ENCODE data around the gene ADAM22.

Gene ADAM22

GRCh38 chr7:88057655-88058054, 123.6 kb downstream of the ADAM22 start:
- Histone ChIP-seq H3K79me2 (ENCODE audit: insufficient read depth, low read length) (no peaks in the 10 kb centered on the region), H3K9me3 (ENCODE audit: insufficient read depth, low read length) (no peaks in the 10 kb centered on the region), H3K4me3 (ENCODE audit: insufficient read depth, low read length, poor library complexity, severe bottlenecking) (no peak overlapping the region), H2AFZ (ENCODE audit: low read depth, low read length, severe bottlenecking) (no peak overlapping the region), H3K9ac (ENCODE audit: low read length) (no peak overlapping the region), H3K27me3 (ENCODE audit: low read length) (no peaks in the 10 kb centered on the region), H3K36me3 (ENCODE audit: low read length) (no peaks in the 10 kb centered on the region), H3K4me2 (ENCODE audit: low read depth, low read length, poor library complexity, severe bottlenecking) (no peak overlapping the region), H4K20me1 (ENCODE audit: low read depth, low read length) (no peaks in the 10 kb centered on the region), H3K9me2 (replicated peaks; ENCODE audit: insufficient read depth, low read length) (no peaks in the 10 kb centered on the region), H3F3A (ENCODE audit: insufficient read depth) (no peaks in the 10 kb centered on the region), H3K27ac (ENCODE audit: low read depth, low read length) (no peak overlapping the region)
- TF ChIP-seq EZH2phosphoT487 (conservative IDR thresholded peaks at IDR 0.05; ENCODE audit: low read length) (no peak), CTCF (IDR thresholded peaks at IDR 0.05; ENCODE audit: insufficient read depth, low read length, poor library complexity, severe bottlenecking) (no peak)

- H3K4me3 ChIP-seq (ENCODE audit: insufficient read depth, low read length, poor library complexity, severe bottlenecking) = no peak overlapping the region
- no peaks in the 10 kb centered on the region for H3K27me3 ChIP-seq (ENCODE audit: low read length)
- no peaks in the 10 kb centered on the region for H3K9me3 ChIP-seq (ENCODE audit: insufficient read depth, low read length)
- no peaks in the 10 kb centered on the region for H3F3A ChIP-seq (ENCODE audit: insufficient read depth)
- H3K9ac ChIP-seq (ENCODE audit: low read length) = no peak overlapping the region
- no peaks in the 10 kb centered on the region for H4K20me1 ChIP-seq (ENCODE audit: low read depth, low read length)
- H2AFZ ChIP-seq (ENCODE audit: low read depth, low read length, severe bottlenecking) = no peak overlapping the region
- no peaks in the 10 kb centered on the region for H3K36me3 ChIP-seq (ENCODE audit: low read length)
- no peaks in the 10 kb centered on the region for H3K9me2 ChIP-seq (replicated peaks; ENCODE audit: insufficient read depth, low read length)
- TF ChIP-seq CTCF (IDR thresholded peaks at IDR 0.05; ENCODE audit: insufficient read depth, low read length, poor library complexity, severe bottlenecking) (no peak), EZH2phosphoT487 (conservative IDR thresholded peaks at IDR 0.05; ENCODE audit: low read length) (no peak)
- no peak overlapping the region for H3K4me2 ChIP-seq (ENCODE audit: low read depth, low read length, poor library complexity, severe bottlenecking)
- no peak overlapping the region for H3K27ac ChIP-seq (ENCODE audit: low read depth, low read length)
- H3K79me2 ChIP-seq (ENCODE audit: insufficient read depth, low read length) = no peaks in the 10 kb centered on the region
These were observed 128.2 kb downstream of the ADAM22 start for GRCh38 chr7:88062238-88062637.

GRCh38 chr7:88069093-88069492, 135.0 kb downstream of the ADAM22 start:
- Histone ChIP-seq H3K79me2 (ENCODE audit: insufficient read depth, low read length) (no peaks in the 10 kb centered on the region), H3K27me3 (ENCODE audit: low read length) (no peaks in the 10 kb centered on the region), H2AFZ (ENCODE audit: low read depth, low read length, severe bottlenecking) (no peak overlapping the region), H3K36me3 (ENCODE audit: low read length) (no peaks in the 10 kb centered on the region), H3K9me3 (ENCODE audit: insufficient read depth, low read length) (no peaks in the 10 kb centered on the region), H3K9ac (ENCODE audit: low read length) (no peak overlapping the region), H4K20me1 (ENCODE audit: low read depth, low read length) (no peaks in the 10 kb centered on the region), H3K27ac (ENCODE audit: low read depth, low read length) (no peak overlapping the region), H3K4me3 (ENCODE audit: insufficient read depth, low read length, poor library complexity, severe bottlenecking) (no peak overlapping the region), H3K9me2 (replicated peaks; ENCODE audit: insufficient read depth, low read length) (no peaks in the 10 kb centered on the region), H3K4me2 (ENCODE audit: low read depth, low read length, poor library complexity, severe bottlenecking) (no peak overlapping the region), H3F3A (ENCODE audit: insufficient read depth) (no peaks in the 10 kb centered on the region)
- no peak for TF ChIP-seq CTCF (IDR thresholded peaks at IDR 0.05; ENCODE audit: insufficient read depth, low read length, poor library complexity, severe bottlenecking)
- TF ChIP-seq EZH2phosphoT487 (conservative IDR thresholded peaks at IDR 0.05; ENCODE audit: low read length) = no peak
